GM21717 (cell line): ENCODE data around the gene NF1.
A peak's percentile ranks its signal among the peaks of the same experiment; 100 is the strongest.
"Not testable (repeated sequence)": the region's sequence is repeated elsewhere in the genome, so short reads cannot be mapped to it uniquely, and the experiment has no call there.

Experiments
- ATAC-seq: cut with Tn5 transposase; IDR thresholded peaks from one replicate; pipeline ENCODE4 v1.9.1; 2021; ENCODE audit warnings: mild to moderate bottlenecking, moderate library complexity; ENCODE audit not compliant: unreplicated experiment

The NF1 gene

GRCh38 chr17:31074772-31075555 is 19.8 kb upstream of the NF1 start:
- ATAC-seq: no peak

DNA sequence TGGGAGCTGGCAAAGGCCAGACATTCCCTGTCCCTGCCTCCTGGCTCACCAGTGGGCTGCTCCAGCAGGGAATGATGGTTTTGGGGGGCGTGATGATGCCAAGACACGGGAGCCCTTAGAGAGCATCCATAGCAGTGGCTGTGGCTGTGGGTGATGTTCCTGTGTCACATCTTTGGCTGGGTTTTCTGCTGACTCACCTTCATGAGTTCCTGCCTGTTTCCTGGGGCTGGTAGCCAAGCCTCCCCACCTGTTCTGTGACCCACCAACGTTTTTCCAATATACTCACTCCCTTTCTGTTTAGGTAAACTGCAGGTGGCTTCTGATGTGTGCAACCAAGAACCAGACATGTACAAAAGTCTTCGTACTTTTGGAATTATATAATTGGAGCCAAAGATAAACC is 16.5 kb upstream of the NF1 start:
- no peak for ATAC-seq

- no peak for ATAC-seq
These were observed 15.0 kb upstream of the NF1 start for GRCh38 chr17:31079731-31080130.

GRCh38 chr17:31085563-31085962 is 9.2 kb upstream of the NF1 start:
- ATAC-seq: no peak

- no peak for ATAC-seq
These were observed 5.3 kb upstream of the NF1 start for GRCh38 chr17:31089471-31089870.

DNA sequence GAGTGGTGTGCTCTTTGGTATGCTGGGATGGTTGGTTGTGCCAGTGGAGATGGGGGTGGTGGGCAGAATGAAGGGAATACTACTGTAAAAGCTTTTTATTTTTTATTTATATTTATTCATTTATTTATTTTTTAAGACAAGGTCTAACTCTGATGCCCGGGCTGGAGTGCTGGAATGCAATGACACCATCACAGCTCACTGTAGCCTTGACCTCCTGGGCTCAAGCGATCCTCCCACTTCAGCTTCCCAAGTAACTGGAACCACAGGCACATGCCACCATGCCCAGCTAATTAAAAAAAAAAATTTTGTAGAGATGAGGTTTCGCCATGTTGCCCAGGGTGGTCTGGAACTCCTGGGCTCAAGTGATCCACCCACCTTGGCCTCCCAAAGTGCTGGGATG is 4.1 kb upstream of the NF1 start:
- ATAC-seq: not testable (repeated sequence)

- no peak for ATAC-seq
These were observed 2.2 kb upstream of the NF1 start for GRCh38 chr17:31092475-31093064.

DNA sequence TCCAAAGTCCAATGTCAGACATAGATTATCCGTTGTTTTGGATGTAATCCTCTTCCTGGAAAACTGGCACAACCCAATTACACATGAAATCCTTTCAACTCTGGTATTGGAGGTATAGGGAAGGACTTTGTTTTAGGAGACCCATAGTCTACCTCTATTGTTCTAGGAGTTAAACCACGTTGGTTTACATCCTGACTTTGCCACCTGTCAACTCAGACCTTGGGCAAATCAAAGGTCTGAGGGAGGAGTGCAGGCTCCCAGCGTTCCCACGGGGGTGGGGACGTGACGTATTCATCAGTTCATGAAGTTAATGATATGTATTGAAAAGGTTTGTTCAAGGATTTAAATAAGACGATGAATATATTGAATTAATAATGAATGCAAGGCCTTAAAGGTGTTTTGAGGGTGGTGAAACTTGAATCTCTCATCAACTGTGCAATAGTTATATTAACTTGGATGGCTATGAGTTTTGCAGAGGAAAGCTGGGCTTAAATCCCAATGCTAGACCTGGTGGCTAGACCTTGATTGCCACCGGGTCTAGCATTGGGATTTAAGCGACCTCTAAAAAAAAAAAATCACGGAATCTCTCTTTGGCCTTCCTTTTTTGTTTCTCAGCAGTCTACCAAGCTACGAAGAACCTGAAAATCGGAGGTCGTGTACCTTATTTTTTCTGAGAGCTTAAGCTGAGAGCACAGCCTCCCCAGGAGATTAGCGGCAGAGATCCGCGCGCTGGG is 744 bp upstream of the NF1 start:
- ATAC-seq: no peak

- peak; percentile 22 for ATAC-seq
These were observed 694 bp downstream of the NF1 start for GRCh38 chr17:31095236-31096105.

GRCh38 chr17:31096106-31096436 is 1.3 kb downstream of the NF1 start:
- ATAC-seq: no peak

DNA sequence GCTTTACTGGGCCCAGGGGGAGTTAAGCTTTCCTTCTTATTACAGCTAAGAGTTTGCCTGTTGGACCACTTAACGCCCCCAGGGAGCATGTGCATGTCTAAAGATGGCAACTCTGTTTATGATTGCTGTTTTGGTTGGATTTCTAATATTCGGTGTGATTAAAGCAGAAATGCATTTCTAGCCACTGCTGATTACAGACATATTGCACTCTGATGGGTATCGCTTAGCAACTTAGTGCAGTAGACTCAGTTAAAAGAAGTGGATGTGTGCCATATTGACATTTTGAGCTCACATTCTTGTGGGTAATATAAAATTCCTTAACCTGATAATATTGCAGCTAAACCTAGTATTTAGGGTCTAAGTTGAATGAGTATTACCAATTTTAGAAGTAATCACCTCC is 4.2 kb downstream of the NF1 start:
- ATAC-seq: no peak

- no peak for ATAC-seq
These were observed 6.2 kb downstream of the NF1 start for GRCh38 chr17:31100840-31101459.

DNA sequence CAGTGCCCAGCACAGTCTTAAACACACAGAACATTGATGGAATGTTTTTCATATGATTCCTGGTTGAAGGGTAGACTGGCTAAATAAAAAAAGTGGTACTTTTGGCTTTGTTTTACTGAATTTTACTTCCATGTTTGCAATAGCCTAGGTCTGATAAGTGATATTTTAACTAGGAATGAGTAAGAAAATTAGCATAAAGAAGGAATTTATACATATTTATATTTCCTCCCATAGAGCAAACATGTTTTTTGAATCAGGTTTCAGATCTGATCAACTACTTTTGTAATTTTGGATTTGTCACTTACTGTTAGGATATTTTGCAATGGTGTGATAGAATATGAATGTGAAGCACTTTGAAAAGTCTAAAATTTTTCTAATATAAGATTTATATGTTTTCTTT is 7.2 kb downstream of the NF1 start:
- no peak for ATAC-seq

DNA sequence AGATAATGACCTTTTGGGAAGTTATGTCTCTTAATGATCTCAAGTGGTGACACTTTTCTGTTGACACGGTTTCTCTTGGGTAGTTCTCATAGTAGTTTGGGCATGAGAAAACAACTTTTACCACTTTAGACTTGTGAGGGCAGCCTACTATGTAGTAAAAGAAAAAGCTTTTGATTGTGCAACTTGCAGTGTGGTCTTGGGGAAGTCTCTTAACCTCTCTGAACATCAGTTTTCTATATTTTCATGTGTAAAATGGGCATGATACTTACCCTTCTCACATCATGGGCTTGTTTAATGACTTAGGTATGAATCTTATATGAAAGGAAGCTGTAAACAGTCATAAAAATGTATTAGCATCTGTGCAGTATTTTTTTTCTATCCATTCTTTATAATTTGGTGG is 11.2 kb downstream of the NF1 start:
- ATAC-seq: no peak

GRCh38 chr17:31111183-31111582 is 16.4 kb downstream of the NF1 start:
- no peak for ATAC-seq

DNA sequence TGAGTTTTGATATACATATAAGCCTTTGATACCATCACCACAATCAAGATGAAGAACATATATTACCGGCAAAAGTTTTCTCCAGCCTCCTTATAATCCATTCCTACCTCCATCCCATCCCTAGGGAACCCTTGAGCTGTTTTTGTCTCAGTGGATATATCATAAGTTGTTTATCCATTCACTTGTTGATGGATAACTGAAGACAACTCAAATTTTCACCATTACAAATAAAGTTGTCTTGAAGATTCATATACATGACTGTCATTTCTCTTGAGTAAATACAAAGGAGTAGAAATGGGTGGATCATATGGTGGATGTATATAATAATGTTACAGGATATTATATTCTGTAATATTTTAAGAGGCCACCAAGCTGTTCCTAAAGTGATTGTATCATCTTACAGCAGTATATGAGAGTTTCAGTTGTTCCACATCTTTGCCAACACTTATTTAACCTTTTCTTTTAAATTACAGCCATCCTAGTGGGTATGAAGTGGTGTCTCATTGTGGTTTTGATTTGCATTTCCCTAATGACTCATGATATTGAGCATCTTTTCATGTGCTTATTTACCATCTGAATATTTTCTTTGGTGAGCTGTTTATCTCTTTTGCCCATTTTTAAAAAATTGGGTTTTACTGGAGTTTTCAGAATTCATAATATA is 17.4 kb downstream of the NF1 start:
- ATAC-seq: no peak

DNA sequence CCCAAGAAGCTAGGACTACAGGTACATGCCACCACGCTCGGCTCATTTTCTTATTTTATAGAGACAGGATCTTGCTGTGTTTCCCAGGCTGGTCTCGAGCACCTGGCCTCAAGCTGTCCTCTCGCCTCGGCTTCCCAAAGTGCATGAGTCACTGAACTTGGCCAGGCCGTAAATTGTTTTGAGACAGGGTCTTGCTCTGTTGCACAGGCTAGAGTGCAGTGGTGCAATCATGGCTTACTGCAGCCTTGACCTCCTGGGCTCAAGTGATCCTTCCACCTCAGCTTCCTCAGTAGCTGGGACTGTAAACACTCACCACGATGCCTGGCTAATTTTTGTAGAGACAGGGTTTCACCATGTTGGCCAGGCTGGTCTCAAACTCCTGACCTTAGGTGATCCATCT is 18.6 kb downstream of the NF1 start:
- ATAC-seq: not testable (repeated sequence)

DNA sequence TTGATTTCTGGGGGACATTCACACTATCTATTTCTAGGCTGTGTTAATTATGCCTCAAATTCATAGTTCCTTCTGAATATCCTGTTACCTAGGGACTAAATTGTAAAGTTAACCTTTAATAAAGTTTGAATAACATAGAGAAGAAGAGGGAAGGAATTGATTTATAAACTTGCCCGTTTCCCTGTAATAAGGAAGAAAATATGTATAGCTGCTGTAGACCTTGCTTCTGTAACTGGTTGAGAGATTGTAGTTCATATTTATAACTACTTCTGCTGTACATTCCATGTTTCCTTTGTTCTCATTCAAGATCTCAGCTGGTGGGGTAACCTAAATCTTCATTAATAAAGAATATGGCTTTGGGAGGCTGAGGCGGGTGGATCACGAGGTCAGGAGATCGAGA is 19.2 kb downstream of the NF1 start:
- no peak for ATAC-seq

DNA sequence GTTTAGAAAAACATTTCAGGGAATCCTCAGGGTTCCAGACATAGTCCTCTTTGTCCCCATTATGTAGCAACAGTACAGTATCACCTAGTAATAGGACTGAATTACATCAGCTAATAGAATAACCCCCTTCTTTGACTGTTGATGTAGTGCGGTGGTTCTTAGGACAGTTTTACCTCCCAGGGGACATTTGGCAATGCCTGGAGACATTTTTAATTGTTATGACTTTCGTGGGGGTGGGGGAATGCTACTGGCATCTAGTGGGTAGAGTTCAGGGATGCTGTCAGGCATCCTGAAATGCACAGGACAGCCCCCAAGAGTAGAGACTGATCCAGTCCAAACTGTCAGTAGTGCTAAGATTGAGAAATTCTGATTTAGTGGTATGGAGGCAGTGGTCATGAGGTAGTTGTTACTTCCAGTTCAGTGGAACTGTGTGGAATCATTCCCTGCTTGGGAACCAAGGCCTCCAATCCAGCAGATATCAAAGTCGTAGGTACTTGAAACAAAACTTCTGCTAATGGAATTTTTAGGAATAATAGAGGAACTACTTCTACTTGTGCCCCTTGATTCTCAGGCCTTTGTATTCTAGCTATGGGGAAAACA is 20.3 kb downstream of the NF1 start:
- no peak for ATAC-seq

- no peak for ATAC-seq
These were observed 21.4 kb downstream of the NF1 start for GRCh38 chr17:31116167-31116566.
